Limb (tissue), 2 donors: ENCODE measurements around the gene RAB43.
"Not testable (repeated sequence)": the region's sequence is repeated elsewhere in the genome, so short reads cannot be mapped to it uniquely, and the experiment has no call there.

ENCODE experiments used
- DNase-seq, 2 donors: peaks; one replicate each; pipeline ENCODE4 v3.0.0-alpha.2; 2016; ENCODE audit errors: extremely low spot score in 2 of 2

RAB43 gene

DNA sequence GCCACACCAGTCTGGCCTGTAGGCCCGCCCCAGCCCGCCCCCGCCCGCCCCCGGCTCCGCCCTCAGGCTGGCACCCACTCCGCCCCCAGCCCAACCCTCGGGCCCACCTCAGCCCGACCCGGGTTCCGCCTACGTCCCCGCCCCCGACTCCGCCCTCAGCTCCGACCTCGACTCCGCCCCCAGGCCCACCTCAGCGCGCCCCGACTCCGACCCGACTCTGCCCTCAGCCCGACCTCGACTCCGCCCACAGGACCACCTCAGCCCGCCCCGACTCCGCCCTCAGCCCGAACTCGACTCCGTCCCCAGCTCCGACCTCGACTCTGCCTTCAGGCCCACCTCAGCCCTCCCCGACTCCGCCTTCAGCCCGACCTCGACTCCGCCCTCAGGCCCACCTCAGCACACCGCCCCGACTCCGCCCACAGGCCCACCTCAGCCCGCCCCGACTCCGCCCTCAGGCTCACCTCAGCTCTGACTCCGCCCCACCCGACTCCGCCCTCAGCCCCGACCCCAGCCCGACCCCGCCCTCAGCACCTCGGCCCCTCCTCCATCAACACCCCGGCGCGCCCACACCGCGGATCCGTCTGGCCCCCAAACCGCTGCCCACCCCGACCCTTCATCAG is at the start of gene RAB43:
RAB43 (minus strand) TSS at position 13 of the 620 bp plus-strand sequence. CDS start 315 bp downstream, outside the sequence.
- peak; percentile 87 to 97 for DNase-seq

DNA sequence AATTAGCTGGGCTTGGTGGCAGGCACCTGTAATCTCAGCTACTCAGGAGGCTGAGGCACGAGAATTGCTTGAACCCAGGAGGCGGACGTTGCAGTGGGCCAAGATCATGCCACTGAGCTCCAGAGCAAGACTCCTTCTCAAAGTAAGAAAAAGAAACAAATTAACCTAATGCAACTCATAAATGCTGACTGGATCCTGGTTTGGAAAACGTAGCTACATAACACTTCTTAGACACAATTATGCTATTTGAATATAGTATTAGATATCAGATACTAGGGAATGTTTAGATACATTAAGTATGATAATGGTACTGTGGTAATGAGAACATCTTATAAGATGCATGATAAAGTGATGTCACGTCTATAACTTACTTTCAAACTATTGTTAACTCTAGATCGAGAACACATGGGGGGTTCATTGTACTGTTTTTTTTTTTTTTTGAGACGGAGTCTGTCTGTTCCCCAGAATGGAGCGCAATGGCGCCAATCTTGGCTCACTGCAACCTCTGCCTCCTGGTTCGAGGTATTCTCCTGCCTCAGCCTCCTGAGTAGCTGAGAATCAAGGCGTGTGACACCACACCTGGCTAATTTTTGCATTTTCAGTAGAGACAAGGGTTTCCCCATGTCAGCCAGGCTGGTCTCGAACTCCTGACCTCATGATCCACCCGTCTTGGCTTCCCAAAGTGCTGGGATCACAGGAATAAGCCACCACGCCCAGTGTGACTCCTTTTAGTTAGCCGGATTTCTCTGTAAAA is 45.2 kb upstream of the RAB43 start:
- DNase-seq: no peak

DNA sequence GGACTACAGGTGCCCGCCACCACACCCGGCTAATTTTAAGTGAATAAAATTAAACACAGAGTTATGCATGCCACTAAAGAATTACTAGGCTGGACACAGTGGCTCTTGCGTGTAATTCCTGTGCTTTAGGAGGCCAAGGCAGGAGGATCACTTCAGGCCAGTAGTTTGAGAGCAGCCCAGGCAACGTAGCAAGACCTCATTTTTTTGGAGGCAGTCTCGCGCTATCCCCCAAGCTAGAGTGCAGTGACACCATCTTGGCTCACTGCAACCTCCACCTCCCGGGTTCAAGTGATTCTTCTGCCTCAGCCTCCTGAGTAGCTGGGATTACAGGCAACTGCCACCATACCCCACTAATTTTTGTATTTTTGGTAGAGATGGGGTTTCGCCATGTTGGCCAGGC is 44.0 kb upstream of the RAB43 start:
- DNase-seq: not testable (repeated sequence)

GRCh38 chr3:129164500-129164899 is 42.9 kb upstream of the RAB43 start:
- no peak for DNase-seq

- no peak for DNase-seq
These were observed 41.4 kb upstream of the RAB43 start for GRCh38 chr3:129162729-129163579.

DNA sequence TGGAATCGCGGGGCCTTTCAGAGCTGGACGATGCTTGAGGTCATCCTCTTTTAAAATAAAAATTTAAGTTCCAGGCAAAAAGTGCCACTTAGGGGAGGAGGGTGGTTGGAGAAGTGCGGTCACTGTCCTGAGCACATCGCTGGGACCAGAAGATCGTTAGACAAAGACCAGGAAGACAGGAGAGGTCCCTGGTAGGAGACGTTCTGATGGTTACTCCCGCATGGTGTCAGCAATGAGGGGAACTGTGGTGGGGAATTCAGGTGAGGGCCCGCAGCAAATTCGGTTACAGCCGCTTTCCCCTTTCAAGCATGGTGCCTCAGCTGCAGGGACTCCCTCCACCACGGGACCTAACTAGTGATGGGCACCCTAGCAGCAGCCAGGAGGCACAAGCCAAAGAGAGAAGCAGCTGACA is 40.3 kb upstream of the RAB43 start:
- DNase-seq: peak in 1 of 2 donors; percentile 37

GRCh38 chr3:129160891-129161859 is 39.6 kb upstream of the RAB43 start, which contains the start of gene ISY1:
Gene ISY1 (minus strand): TSS chr3:129161063. CDS start chr3:129160975, 88 bp downstream.
- DNase-seq: peak; percentile 93 to 97

DNA sequence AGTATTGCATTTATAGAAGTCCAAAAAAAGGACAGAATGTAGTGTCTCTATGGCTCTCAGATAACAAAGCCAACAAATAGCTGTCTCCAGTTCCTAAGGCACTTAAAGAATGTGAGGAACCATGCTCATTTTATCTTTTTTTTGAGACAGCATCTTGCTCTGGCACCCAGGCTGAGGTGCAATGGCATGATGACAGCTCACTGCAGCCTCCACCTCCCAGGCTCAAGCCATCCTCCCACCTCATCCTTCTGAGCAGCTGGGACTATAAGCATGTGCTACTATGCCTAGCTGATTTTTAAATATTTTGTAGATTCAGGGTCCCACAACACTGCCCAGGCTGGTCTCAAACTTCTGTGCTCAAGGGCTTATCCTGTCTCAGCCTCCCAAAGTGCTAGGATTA is 23.2 kb upstream of the RAB43 start:
- DNase-seq: no peak

GRCh38 chr3:129141011-129141410 is 19.4 kb upstream of the RAB43 start:
- not testable (repeated sequence) for DNase-seq

DNA sequence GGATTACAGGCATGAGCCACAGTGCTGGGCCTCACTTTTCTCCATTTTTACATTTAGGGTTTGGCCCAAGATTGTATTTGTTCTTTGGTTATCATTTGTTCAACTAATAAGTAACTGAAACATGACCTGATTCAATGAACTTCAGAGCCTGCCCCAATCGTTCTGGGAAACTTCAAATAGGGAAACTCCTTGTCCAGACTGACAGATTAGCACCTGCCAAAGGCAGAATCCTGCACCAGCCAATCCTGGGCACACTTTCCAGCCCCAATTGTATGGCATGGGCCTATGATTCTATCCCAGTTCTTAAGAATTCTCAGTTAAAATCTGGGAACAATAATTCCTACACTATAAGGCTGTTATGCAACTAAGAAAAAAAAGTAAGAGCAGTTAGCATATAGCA is 18.3 kb upstream of the RAB43 start:
- no peak for DNase-seq

- DNase-seq: not testable (repeated sequence)
These were observed 14.7 kb upstream of the RAB43 start for GRCh38 chr3:129136275-129136674.

DNA sequence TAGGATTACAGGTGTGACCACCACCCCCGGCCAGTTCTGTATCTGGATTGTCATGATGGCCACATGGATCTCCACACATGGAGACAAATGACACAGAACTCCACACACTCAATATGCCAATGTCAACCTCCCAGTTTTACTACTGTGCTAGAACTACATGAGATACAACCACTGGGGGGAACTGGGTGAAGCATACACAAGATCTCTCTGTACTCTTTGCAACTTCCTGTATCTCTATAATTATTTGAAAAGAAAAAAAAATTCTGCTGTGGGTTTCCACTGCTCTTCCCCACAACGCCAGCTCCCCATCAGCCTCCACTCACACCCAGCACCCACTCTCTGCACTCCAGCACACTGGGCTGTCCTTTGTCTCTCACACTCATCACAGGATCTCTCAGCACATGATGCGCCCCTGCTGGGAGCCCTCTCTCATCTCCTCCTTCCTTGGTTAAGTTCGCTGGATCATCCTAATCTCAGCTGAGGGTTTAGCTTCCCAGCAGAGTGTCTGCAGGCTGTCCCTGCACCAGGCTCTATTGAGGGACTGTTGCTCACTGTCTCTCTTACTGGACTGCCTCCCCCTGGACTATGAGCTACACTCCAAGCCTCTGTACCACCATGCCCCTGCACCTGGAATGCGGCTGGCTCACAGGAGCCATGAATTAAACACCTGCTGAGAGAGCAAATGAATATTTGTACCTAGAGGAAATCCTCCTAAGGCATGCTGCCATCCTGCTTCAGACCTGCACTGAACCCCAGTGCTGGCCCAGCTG is 10.7 kb upstream of the RAB43 start:
- DNase-seq: no peak

GRCh38 chr3:129131465-129132088 is 10.0 kb upstream of the RAB43 start:
- DNase-seq: no peak

DNA sequence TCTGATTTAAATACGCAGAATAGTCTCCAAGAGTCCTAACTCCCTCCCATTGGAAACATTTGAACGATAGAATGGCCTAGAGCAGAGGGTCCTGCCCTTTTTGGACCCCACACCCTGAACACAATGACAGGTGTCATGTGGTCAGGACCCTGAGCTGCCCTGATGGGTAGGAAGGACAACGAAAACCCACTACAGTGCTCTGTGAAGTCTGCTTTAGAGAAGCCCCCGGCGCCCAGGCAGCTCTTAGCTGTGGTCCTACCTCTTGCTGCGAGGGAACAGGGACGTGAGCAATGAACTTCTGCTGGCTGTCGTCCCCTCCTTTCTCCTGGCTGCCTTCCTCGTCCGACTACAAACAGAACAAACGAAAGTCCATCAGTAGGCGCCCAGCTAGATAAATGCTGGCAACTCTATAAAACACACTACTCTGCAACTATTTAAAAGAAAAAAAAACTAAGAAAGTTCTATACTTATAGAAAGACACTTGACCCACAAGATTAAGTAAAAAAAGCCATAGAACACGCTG is 8.7 kb upstream of the RAB43 start:
- DNase-seq: no peak

- no peak for DNase-seq
These were observed 7.0 kb upstream of the RAB43 start for GRCh38 chr3:129128357-129129155.

GRCh38 chr3:129126726-129127280 is 5.2 kb upstream of the RAB43 start:
- no peak for DNase-seq

DNA sequence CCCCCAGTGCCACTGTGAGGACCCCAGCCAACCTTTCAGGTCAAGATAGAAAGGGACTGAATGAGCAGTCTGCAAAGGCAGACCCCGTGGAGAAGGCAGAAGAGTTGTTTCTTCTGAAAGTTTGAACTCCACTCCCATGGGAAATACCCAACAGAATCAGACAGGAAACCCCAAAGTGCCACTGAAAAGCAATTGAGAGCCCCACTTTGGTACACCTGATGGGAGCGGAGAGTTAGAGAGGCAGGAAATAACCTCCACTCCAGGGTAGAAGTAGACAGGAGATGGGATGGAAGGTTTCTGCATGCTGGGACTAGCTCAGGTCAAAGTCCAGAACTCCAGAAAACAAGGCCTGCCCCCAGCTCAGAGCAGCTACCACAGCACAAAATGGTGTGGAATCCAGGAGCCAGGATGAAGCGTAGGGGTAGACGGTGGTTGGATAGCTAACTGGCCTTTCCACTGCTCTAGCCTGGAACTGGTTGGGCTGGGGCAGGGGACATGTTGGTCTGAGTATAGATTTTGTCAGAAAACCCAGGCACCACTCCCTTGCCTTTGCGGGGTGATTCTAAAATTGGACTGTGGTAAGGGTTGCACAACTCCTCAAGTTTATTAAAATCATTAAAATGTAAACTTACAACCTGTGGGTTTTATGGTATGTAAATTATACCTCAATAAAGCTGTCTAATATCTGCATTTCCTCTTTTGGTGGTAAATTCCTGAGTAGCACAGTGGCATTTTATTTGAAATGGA is 1.9 kb upstream of the RAB43 start:
- DNase-seq: no peak
